GM12801 (cell line): Measurements from ENCODE around the gene CUL3.

Experiments
- TF ChIP-seq, protein P1 (sequence below): IDR thresholded peaks from one replicate; pipeline ENCODE4 v1.5.1; 2011; ENCODE audit warnings: control low read depth; ENCODE audit not compliant: insufficient read length; ENCODE audit errors: extremely low read depth

The CUL3 gene

DNA sequence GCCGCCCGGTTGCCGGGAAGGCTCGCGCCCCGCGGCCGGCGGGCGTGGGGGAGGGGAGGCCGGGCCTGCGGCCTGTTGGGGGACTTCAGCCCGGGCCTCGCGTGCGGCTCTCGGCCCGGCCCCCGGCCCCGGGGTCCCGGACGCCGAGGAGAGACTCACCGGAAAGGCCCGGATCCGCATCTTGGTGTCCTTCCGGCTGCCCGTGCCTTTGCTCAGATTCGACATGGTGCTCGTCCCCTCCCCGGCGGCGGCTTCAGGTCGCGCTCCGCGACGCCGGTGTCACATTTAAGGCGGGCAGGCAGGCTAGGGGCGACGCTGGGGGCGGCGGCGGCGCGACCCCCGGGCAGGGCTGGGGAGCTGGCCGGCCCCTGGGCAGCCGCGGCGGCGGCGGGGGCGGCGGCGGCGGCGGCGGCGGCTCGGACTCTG lies 365 bp downstream of the CUL3 start:
- TF ChIP-seq, protein P1, sequence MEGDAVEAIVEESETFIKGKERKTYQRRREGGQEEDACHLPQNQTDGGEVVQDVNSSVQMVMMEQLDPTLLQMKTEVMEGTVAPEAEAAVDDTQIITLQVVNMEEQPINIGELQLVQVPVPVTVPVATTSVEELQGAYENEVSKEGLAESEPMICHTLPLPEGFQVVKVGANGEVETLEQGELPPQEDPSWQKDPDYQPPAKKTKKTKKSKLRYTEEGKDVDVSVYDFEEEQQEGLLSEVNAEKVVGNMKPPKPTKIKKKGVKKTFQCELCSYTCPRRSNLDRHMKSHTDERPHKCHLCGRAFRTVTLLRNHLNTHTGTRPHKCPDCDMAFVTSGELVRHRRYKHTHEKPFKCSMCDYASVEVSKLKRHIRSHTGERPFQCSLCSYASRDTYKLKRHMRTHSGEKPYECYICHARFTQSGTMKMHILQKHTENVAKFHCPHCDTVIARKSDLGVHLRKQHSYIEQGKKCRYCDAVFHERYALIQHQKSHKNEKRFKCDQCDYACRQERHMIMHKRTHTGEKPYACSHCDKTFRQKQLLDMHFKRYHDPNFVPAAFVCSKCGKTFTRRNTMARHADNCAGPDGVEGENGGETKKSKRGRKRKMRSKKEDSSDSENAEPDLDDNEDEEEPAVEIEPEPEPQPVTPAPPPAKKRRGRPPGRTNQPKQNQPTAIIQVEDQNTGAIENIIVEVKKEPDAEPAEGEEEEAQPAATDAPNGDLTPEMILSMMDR, result no peak

- TF ChIP-seq, protein P1, result no peak
Measured at GRCh38 chr2:224584111-224584784, 915 bp downstream of the CUL3 start.

DNA sequence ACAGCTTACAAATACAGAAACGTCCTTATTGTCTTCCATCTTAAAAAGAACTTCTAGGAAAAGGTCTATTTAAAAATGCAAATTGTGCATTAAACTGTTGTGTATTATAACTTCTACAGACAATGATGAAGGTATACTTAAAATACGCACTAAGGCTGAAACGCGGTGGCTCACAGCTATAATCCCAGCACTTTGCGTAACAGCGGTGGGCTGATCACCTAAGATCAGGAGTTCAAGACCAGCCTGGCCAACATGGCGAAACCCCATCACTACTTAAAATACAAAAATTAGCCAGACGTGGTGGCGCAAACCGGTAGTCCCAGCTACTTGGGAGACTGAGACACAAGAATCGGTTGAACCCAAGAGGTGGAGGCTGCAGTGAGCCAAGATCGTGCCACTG lies 4.9 kb downstream of the CUL3 start:
- TF ChIP-seq, protein P1, result no peak

DNA sequence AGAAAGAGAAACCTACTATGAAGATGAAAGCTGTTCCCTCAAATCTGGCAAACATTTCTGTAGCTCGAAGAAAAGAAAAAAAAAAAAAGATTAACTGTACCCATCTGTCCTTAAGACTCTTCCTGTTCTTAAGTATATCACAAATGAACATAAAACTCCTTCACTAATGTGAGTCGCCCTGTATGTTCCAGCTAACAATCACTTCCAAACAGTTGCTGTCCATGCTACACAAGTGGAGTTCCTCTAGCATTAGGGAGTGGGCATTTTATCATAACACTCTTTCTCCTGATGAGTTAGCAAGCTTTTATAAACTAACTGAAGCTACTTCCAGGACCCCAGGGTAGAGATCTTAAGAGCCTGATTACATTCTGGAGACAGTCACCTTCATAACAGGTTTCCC lies 5.8 kb downstream of the CUL3 start:
- TF ChIP-seq, protein P1, result no peak

- TF ChIP-seq, protein P1, result no peak
Measured at GRCh38 chr2:224577541-224577940, 7.6 kb downstream of the CUL3 start.

GRCh38 chr2:224576088-224576715 lies 9.0 kb downstream of the CUL3 start:
- TF ChIP-seq, protein P1, result no peak

- TF ChIP-seq, protein P1, result no peak
Measured at GRCh38 chr2:224574423-224575084, 10.6 kb downstream of the CUL3 start.
